GM23338 (cell line): Measurements from ENCODE around the gene ANKRD34B. TPM values are rescaled to one million over a fixed set of nuclear protein-coding genes. Genes with fewer than 3 reads are reported as not detected.

ENCODE experiments used
- ATAC-seq: fragments of 200-7000 bp; cut with Tn5 transposase; 3 replicates; pipeline ENCODE4 v1.9.1; 2020
- DNase-seq: peaks from one replicate; pipeline ENCODE4 v3.0.0-alpha.2; 2015; ENCODE audit warnings: low spot score
- H2AFZ ChIP-seq: fragments of 200-600 bp; sonication (generic); 2 replicates; pipeline ENCODE4 v1.8.0; 2016; ENCODE audit warnings: antibody characterized with exemption, mild to moderate bottlenecking, moderate library complexity
- H3F3A ChIP-seq: fragments of 200-600 bp; sonication (generic); replicated peaks from 2 replicates; pipeline ENCODE4 v1.8.0; 2017; ENCODE audit warnings: antibody characterized with exemption, mixed run types, low read depth
- H3K27ac ChIP-seq: fragments of 200-600 bp; sonication (generic); 2 replicates; pipeline ENCODE4 v1.6.1; 2016; ENCODE audit warnings: low read depth
- H3K27me3 ChIP-seq: fragments of 200-600 bp; sonication (generic); 2 replicates; pipeline ENCODE4 v1.8.0; 2016; ENCODE audit warnings: mild to moderate bottlenecking, mixed run types, moderate library complexity; ENCODE audit not compliant: insufficient read depth
- H3K36me3 ChIP-seq: fragments of 200-600 bp; sonication (generic); 2 replicates; pipeline ENCODE4 v1.8.0; 2016; ENCODE audit warnings: mild to moderate bottlenecking; ENCODE audit not compliant: insufficient read depth
- H3K4me1 ChIP-seq: fragments of 200-600 bp; sonication (generic); 2 replicates; pipeline ENCODE4 v1.8.0; 2016; ENCODE audit warnings: mild to moderate bottlenecking, moderate library complexity; ENCODE audit not compliant: insufficient read depth
- H3K4me2 ChIP-seq: fragments of 200-600 bp; sonication (generic); 2 replicates; pipeline ENCODE4 v1.7.1; 2017; ENCODE audit warnings: mixed run types
- H3K4me3 ChIP-seq: fragments of 200-600 bp; sonication (generic); 2 replicates; pipeline ENCODE4 v1.6.1; 2016; ENCODE audit warnings: mixed run types
- H3K79me2 ChIP-seq: fragments of 200-600 bp; sonication (generic); replicated peaks from 2 replicates; pipeline ENCODE4 v1.8.0; 2017; ENCODE audit warnings: mild to moderate bottlenecking; ENCODE audit not compliant: insufficient read depth
- H3K9me2 ChIP-seq: fragments of 200-600 bp; sonication (generic); 2 replicates; pipeline ENCODE4 v1.8.0; 2017; ENCODE audit not compliant: insufficient read depth
- H4K20me1 ChIP-seq: fragments of 200-600 bp; sonication (generic); replicated peaks from 2 replicates; pipeline ENCODE4 v1.8.0; 2017; ENCODE audit warnings: mild to moderate bottlenecking; ENCODE audit not compliant: insufficient read depth
- H3K27ac Mint-ChIP-seq: 2 replicates; pipeline ENCODE4 v1.8.0; 2020; ENCODE audit warnings: inconsistent platforms, mild to moderate bottlenecking, moderate library complexity, mixed read lengths
- H3K27me3 Mint-ChIP-seq: 3 replicates; pipeline ENCODE4 v1.8.0; 2022; ENCODE audit warnings: low read depth, mild to moderate bottlenecking, moderate library complexity, mixed read lengths, inconsistent platforms; ENCODE audit not compliant: insufficient read depth, poor library complexity
- H3K36me3 Mint-ChIP-seq: 3 replicates; pipeline ENCODE4 v1.8.0; 2021; ENCODE audit warnings: low read depth, mild to moderate bottlenecking, inconsistent platforms, moderate library complexity, mixed read lengths
- H3K4me1 Mint-ChIP-seq: 3 replicates; pipeline ENCODE4 v1.8.0; 2020; ENCODE audit warnings: mild to moderate bottlenecking, inconsistent platforms, mixed read lengths
- H3K4me3 Mint-ChIP-seq: 3 replicates; pipeline ENCODE4 v1.8.0; 2021; ENCODE audit warnings: moderate library complexity, mild to moderate bottlenecking, inconsistent platforms, mixed read lengths
- H3K9me3 Mint-ChIP-seq: 3 replicates; pipeline ENCODE4 v1.8.0; 2020; ENCODE audit warnings: moderate library complexity, mild to moderate bottlenecking, inconsistent platforms, mixed read lengths
- CREB1 ChIP-seq: fragments of 250-450 bp; sonication (Bioruptor Pico); IDR thresholded peaks from 2 replicates; pipeline ENCODE4 v1.5.0; 2020; ENCODE audit warnings: low read depth, mild to moderate bottlenecking, moderate library complexity
- CTCF ChIP-seq, 2 experiments: fragments of 200-600 bp in 1 of 2; sonication (generic) in 1 of 2; conservative IDR thresholded peaks; 2 replicates each; pipeline versions ENCODE4 v1.5.1 to v1.6.1; 2016 to 2017; ENCODE audit warnings: antibody characterized with exemption in 2 of 2, low read depth in 2 of 2, mild to moderate bottlenecking in 2 of 2, moderate library complexity in 1 of 2
- ETS1 ChIP-seq: IDR thresholded peaks from 2 replicates; pipeline ENCODE4 v1.6.1; 2016; ENCODE audit warnings: antibody characterized with exemption
- EZH2 ChIP-seq: fragments of 200-600 bp; sonication (generic); IDR thresholded peaks from one replicate; pipeline ENCODE4 v1.8.0; 2017; ENCODE audit warnings: antibody characterized with exemption, mild to moderate bottlenecking, low read depth; ENCODE audit not compliant: unreplicated experiment
- EZH2phosphoT487 ChIP-seq: fragments of 200-600 bp; sonication (generic); IDR thresholded peaks from one replicate; pipeline ENCODE4 v1.8.1; 2018; ENCODE audit warnings: antibody characterized with exemption; ENCODE audit not compliant: unreplicated experiment
- JUNB ChIP-seq: IDR thresholded peaks from one replicate; pipeline ENCODE4 v1.6.1; 2016; ENCODE audit warnings: antibody characterized with exemption; ENCODE audit not compliant: unreplicated experiment
- NANOG ChIP-seq: IDR thresholded peaks from 2 replicates; pipeline ENCODE4 v1.6.1; 2016; ENCODE audit warnings: antibody characterized with exemption, borderline replicate concordance
- POLR2AphosphoS5 ChIP-seq: IDR thresholded peaks from 2 replicates; pipeline ENCODE4 v1.6.1; 2016; ENCODE audit warnings: antibody characterized with exemption, low read depth
- REST ChIP-seq: IDR thresholded peaks from one replicate; pipeline ENCODE4 v1.6.1; 2018; ENCODE audit warnings: antibody characterized with exemption; ENCODE audit not compliant: unreplicated experiment
- STAT1 ChIP-seq: IDR thresholded peaks from one replicate; pipeline ENCODE4 v1.6.1; 2016; ENCODE audit warnings: antibody characterized with exemption; ENCODE audit not compliant: unreplicated experiment
- ZNF114 ChIP-seq: fragments of 250-450 bp; sonication (Bioruptor Pico); IDR thresholded peaks from 2 replicates; pipeline ENCODE4 v1.5.0; 2020; ENCODE audit warnings: mild to moderate bottlenecking, moderate library complexity
- ZNF331 ChIP-seq: fragments of 250-450 bp; sonication (Bioruptor Pico); IDR thresholded peaks from 2 replicates; pipeline ENCODE4 v1.5.0; 2020; ENCODE audit warnings: low read depth, mild to moderate bottlenecking, moderate library complexity
- polyA plus RNA-seq: library from polyadenylated mRNA; unstranded; fragments of >200 nt; fragmentation: Nextera tagmentation; extraction: Ambion mirVana; gene quantifications from 2 replicates; pipeline ENCODE4 v1.2.1, GENCODE V29; 2016
- total RNA-seq: library from RNA; depleted of rRNA; stranded (reverse); fragments of >200 nt; shearing (Covaris generic); gene quantifications from 2 replicates; pipeline ENCODE4 v1.2.3, GENCODE V29; 2014

ANKRD34B gene
- total and polyA plus RNA-seq, 2 experiments from 2014 or later: 1.6 to 2.9 TPM

- TF ChIP-seq ETS1 (no peak), ZNF114 (CRISPR knock-in tag) (no peak), CTCF (conservative IDR thresholded peaks at IDR 0.05; ENCODE audit: low read depth in 2 of 2) (no peak), JUNB (no peak), NANOG (no peak), STAT1 (no peak), CREB1 (no peak), REST (no peak), EZH2 (no peak), EZH2phosphoT487 (no peak), ZNF331 (CRISPR knock-in tag) (no peak), POLR2AphosphoS5 (no peak)
These were observed 27.4 kb upstream of the ANKRD34B start (continued) for GRCh38 chr5:80597500-80597899.

- H4K20me1 ChIP-seq: no peaks in the 10 kb centered on the region
- no peaks in the 10 kb centered on the region for H3K9me2 ChIP-seq
- Mint-ChIP-seq H3K36me3 (no peaks in the 10 kb centered on the region), H3K27ac (no peak overlapping the region), H3K9me3 (no peaks in the 10 kb centered on the region), H3K4me3 (no peak overlapping the region), H3K27me3 (peaks cover 3% of the 10 kb centered on the region), H3K4me1 (peaks cover 5% of the 10 kb centered on the region)
- no peaks in the 10 kb centered on the region for H3F3A ChIP-seq
- H3K4me1 ChIP-seq: no peaks in the 10 kb centered on the region
- H3K36me3 ChIP-seq: no peaks in the 10 kb centered on the region
- ATAC-seq (no peak), DNase-seq (no peak)
- no peak overlapping the region for H3K27ac ChIP-seq
- H3K4me2 ChIP-seq: no peak overlapping the region
- H3K27me3 ChIP-seq: no peaks in the 10 kb centered on the region
- peak overlapping the region; percentile 59; the same call in 1 of the 2 replicates for H2AFZ ChIP-seq
- H3K79me2 ChIP-seq: no peaks in the 10 kb centered on the region
- no peak overlapping the region for H3K4me3 ChIP-seq
- no peak for TF ChIP-seq EZH2phosphoT487
- no peak for TF ChIP-seq CREB1
- TF ChIP-seq STAT1: no peak
- TF ChIP-seq CTCF (conservative IDR thresholded peaks at IDR 0.05; ENCODE audit: low read depth in 2 of 2): no peak
- no peak for TF ChIP-seq REST
- no peak for TF ChIP-seq ETS1
- TF ChIP-seq ZNF331 (CRISPR knock-in tag): no peak
- TF ChIP-seq NANOG: no peak
- no peak for TF ChIP-seq ZNF114 (CRISPR knock-in tag)
- TF ChIP-seq JUNB: no peak
These were observed 24.7 kb upstream of the ANKRD34B start for GRCh38 chr5:80594810-80595209.
